Fibroblast of skin of scalp (primary cell): ENCODE measurements around the gene EPB41L3.
"Not testable (repeated sequence)": the region's sequence is repeated elsewhere in the genome, so short reads cannot be mapped to it uniquely, and the experiment has no call there.

Source experiments
- DNase-seq: peaks from one replicate; pipeline ENCODE4 v3.0.0-alpha.2; 2013

EPB41L3 gene

DNA sequence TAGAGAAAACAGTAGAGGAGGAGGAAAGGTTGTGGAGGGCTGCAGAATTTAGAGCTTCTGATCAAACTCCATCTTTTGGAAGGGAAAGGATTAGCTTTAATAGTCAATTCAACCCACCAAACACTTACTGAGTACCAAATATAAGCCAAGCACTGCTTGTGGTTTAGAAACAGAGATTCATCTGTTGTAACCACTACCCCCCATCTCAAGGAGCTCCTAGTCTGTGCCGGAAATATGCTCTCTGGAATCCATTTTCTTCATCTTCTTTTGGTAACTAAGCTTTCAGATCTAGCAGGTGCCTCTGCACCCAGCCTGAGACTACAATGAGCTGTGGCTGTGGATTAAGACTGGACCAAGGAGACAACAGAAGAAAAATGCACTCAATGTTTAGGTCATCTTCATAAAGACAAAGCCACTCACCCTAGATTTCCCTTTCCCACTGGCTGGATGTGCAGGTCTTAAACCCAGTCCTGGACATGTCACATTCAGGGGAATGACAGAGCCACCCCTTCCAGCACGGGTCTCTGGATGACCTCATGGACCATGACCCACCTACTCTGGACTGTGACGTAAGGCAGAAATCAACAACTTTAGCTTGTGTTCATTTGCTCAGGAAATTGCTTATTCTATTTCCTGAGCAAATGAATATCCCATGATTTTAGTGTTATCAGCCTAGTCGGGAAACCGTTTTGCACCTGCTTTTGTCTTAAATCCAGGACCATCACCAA, 52.9 kb downstream of the EPB41L3 start:
- no peak for DNase-seq

DNA sequence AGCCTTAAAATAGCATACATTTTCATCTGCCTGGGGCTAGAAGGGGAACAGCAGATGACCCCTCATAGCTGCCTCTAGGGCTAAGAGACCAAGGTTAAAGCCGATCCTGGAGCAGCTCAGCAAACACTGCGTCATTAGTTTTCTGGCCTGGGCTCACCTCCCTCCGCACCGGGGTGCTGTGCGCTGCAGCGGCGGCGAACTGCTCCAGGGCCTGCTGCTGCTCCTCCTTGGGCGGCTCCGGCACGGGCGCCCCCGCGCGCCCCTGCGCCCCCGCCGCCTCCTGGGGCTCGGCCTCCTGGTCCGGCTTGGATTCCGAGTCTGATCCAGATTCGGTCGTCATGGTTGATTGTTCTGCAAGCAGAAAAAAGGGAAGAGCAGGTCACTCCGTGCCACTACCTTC, 55.0 kb downstream of the EPB41L3 start:
- no peak for DNase-seq

GRCh38 chr18:5488044-5488443, 55.8 kb downstream of the EPB41L3 start:
- not testable (repeated sequence) for DNase-seq

DNA sequence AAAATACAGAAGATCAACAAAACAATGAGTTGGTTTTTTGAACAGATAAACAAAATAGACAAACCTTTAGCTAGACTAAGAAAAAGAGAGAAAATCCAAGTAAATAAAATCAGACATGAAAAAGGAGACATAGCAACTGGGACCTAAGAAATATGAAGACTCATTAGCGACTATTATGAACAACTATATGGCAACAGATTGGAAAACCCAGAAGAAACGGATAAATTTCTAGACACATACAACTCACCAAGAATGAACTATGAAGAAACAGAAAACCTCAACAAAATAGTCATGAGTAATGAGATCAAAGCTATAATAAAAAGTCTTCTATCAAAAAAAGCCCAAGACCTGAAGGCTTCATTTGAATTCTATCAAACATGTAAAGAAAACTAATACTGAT, 59.3 kb downstream of the EPB41L3 start:
- DNase-seq, result no peak

- DNase-seq, result no peak
These were observed 62.2 kb downstream of the EPB41L3 start for GRCh38 chr18:5481621-5482020.

DNA sequence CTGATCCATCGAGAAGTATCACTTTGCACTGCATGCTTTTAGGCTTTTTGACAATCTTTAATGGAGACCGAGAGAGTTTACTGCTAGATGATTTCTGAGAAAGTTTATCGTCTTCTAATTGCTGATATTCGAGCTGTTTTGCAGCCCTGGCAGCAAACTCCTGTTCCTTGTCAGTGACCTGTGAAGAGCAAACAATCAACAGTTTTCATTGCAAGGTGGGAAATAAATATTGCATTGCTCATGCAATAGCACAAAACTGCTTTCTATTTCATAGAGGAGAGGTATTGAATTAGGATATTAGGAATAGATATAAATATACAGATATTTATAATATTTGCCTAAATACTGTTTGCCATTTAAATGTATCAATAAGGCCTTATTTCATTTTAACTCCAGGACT, 65.5 kb downstream of the EPB41L3 start:
- DNase-seq, result no peak

- peak; percentile 30 for DNase-seq
These were observed 66.6 kb downstream of the EPB41L3 start for GRCh38 chr18:5476961-5477800.

GRCh38 chr18:5475267-5475666, 68.5 kb downstream of the EPB41L3 start:
- DNase-seq, result no peak

DNA sequence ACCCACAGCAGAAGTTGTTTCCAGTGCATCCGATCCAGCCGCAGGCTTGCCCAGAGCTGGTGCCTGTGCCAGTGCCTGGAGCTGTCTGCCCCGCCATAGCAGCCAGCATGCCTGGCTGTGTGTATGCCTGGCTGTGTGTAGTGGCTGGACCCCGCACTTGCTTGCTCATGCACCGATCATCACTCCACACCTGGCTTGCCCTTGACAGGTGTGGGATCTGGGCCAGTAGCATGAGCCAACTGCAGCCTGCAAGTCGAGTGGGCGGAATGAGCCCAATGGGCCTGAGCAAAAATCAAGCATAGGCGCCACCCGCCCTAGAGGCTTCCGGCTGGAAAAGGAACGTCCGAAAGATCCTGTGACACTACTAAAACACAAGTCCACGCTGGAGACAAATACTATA, 74.5 kb downstream of the EPB41L3 start:
- DNase-seq, result no peak

DNA sequence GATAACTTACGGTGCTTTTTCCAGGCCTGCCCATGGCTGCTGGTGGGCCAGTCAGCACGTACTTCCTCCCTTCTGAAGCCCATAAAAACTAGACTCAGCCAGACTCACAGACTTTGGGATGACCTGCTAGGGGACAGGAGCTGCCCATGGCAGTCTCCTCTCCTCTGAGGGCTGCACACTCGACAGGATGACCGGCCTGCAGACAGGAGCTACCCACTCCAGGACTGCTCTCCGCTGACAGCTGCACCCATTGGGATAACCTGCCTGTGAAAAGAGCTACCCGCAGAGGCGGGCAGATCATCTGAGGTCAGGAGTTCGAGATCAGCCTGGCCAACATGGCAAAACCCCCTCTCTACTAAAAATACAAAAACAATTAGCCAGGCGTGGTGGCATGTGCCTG, 75.4 kb downstream of the EPB41L3 start:
- no peak for DNase-seq

DNA sequence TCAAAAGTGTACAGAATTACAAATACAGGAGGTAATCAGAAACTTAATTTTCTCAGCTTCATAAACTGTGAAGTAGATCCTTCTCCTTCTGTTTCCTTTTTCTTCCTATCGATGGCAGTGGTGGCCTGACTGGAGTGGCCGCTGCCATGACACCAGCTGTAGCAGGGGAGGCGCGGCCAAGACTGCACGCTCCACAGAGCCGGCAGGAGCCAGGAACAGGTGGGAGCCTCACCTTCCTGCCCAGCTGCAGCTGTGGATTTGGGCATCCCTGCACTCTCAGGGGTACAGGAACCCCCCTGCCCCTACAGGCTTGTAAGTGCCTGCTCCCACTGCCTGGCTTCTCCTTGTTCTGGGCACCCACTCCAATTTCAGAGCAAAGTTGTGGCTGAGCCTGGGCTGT, 76.1 kb downstream of the EPB41L3 start:
- DNase-seq, result no peak

GRCh38 chr18:5466256-5466655, 77.5 kb downstream of the EPB41L3 start:
- peak; percentile 14 for DNase-seq

GRCh38 chr18:5464251-5464650, 79.5 kb downstream of the EPB41L3 start:
- DNase-seq, result no peak

DNA sequence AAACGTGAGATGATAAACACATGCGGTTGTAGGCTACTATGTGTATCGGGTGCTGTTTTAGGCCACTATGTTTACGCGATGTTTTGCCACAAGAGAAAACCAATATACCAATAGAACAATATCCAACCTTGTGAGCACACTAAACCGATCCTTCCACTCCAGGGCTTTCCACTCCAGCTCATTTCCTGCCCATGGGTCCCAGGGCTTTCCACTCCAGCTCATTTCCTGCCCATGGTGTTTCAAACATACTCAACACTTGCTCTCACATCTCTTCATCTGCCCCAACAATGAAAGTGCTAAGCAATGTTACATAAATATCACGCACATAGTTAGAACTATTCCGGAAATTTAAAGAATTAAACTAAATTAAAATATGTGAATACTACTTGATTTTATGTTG, 80.0 kb downstream of the EPB41L3 start:
- DNase-seq, result no peak

GRCh38 chr18:5463390-5463789, 80.4 kb downstream of the EPB41L3 start:
- peak; percentile 75 for DNase-seq

- no peak for DNase-seq
These were observed 81.6 kb downstream of the EPB41L3 start for GRCh38 chr18:5462227-5462626.

DNA sequence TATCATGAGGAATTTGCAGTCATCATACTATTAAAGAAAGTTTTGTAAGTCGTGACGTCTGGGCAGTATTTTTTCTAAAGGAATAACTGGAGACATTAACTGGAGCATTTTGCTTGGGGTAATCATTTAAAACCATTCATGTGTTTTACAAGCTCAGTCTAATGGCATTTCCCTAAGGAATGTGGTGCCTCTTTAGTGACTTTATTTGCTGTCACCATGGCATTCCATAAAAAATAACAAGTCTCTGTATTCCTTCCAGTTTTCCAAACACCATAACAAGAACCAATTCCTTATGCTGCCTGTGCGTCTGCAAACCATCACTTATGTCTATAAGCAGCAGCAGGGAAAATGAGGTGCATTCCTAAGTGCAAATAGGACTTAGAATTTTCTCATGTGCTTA, 82.8 kb downstream of the EPB41L3 start:
- peak; percentile 33 for DNase-seq

GRCh38 chr18:5457462-5457957, 86.3 kb downstream of the EPB41L3 start:
- no peak for DNase-seq

GRCh38 chr18:5456577-5457461, 87.0 kb downstream of the EPB41L3 start:
- DNase-seq, result peak; percentile 44

GRCh38 chr18:5455674-5456073, 88.1 kb downstream of the EPB41L3 start:
- peak; percentile 35 for DNase-seq

GRCh38 chr18:5452943-5453443, 90.8 kb downstream of the EPB41L3 start:
- DNase-seq, result no peak

DNA sequence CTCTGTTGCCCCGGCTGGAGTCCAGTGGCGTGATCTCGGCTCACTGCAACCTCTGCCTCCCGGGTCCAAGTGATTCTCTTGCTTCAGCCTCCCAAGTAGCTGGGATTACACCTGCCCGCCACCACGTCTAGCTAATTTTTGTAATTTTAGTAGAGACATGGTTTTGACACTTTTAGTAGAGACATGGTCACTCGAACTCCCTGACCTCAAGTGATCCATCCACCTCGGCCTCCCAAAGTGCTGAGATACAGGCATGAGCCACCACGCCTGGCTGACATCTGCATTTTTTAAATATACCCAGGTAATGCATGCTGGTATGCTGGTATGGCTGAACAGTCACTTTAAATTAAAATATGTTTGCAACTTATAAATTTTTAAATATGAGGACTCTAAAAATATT, 91.9 kb downstream of the EPB41L3 start:
- no peak for DNase-seq

- DNase-seq, result no peak
These were observed 92.6 kb downstream of the EPB41L3 start for GRCh38 chr18:5451150-5451549.
